Natural killer cell treated with Interleukin-12 subunit alpha and Interleukin-12 subunit beta and Interleukin-15 and Interleukin-18, amount 100 ng/mL, for 72 hours (primary cell): Measurements from ENCODE around the gene CYP21A2. TPM values are rescaled to one million over a fixed set of nuclear protein-coding genes. Genes with fewer than 3 reads are reported as not detected.
"Not testable (repeated sequence)": the region's sequence is repeated elsewhere in the genome, so short reads cannot be mapped to it uniquely, and the experiment has no call there.

Source experiments
- ATAC-seq, 2 donors: fragments of 150-1000 bp; cut with Tn5 transposase in 1 of 2; sonication (Bioruptor Pico), chemical (Tn5 transposase) in 1 of 2; 2 replicates each; pipeline ENCODE4 v1.10.0; 2021
- DNase-seq: peaks from one replicate; pipeline ENCODE4 v3.0.0; 2022; ENCODE audit warnings: low spot score
- H3K27ac Mint-ChIP-seq, 2 donors: 1 replicate in 1 of 2; 2 replicates in 1 of 2; pipeline ENCODE4 v1.8.0; 2022; ENCODE audit warnings: mixed read lengths in 2 of 2, mild to moderate bottlenecking in 1 of 2, moderate library complexity in 1 of 2
- H3K27me3 Mint-ChIP-seq, 2 donors: 1 replicate in 1 of 2; 2 replicates in 1 of 2; pipeline ENCODE4 v1.8.0; 2022; ENCODE audit warnings: mixed read lengths in 2 of 2
- H3K36me3 Mint-ChIP-seq: one replicate; pipeline ENCODE4 v1.8.0; 2022; ENCODE audit warnings: mixed read lengths
- H3K4me1 Mint-ChIP-seq, 2 donors: 1 replicate in 1 of 2; 2 replicates in 1 of 2; pipeline ENCODE4 v1.8.0; 2022; ENCODE audit warnings: low read depth in 2 of 2, mixed read lengths in 2 of 2, mild to moderate bottlenecking in 1 of 2
- H3K4me3 Mint-ChIP-seq: one replicate; pipeline ENCODE4 v1.8.0; 2022; ENCODE audit warnings: mixed read lengths
- H3K9me3 Mint-ChIP-seq: 2 replicates; pipeline ENCODE4 v1.8.0; 2022; ENCODE audit warnings: mixed read lengths
- total RNA-seq, 2 donors: library from RNA; stranded (reverse); gene quantifications; one replicate each; pipeline ENCODE4 v1.2.3, GENCODE V29; 2022

The CYP21A2 gene
- 1 to 10 TPM in 1 of 2 donors, not detected in 1; 1.3 TPM for total RNA-seq

DNA sequence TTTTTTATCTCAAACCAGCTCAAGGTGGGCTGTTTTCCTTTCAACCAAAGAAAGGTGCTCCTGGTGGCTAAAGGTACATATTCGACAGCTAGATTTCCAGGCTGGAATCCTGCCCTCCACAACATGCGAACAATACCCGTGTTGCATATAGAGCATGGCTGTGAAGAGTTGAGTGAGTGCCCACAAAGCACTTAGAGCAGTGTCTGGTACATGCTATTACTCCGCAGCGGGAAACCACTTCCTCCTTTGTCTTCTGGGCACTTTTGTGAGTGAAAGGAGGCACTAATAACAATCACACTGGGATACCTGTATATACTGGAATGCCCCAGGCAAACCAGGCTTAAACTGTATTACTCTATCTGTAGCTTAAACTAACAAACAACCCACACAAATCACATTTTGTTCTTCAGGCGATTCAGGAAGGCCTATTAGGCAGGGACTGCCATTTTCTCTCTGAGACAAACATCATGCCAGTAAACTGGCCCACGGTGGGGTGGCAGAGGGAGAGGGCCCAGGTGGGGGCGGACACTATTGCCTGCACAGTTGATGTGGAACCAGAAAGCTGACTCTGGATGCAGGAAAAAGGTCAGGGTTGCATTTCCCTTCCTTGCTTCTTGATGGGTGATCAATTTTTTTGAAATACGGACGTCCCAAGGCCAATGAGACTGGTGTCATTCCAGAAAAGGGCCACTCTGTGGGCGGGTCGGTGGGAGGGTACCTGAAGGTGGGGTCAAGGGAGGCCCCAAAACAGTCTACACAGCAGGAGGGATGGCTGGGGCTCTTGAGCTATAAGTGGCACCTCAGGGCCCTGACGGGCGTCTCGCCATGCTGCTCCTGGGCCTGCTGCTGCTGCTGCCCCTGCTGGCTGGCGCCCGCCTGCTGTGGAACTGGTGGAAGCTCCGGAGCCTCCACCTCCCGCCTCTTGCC, at the start of gene CYP21A2:
Gene CYP21A2, plus strand, starts transcription at position 818 of the 927 bp plus-strand sequence. Its CDS starts 8 bp downstream, at position 826.
- not testable (repeated sequence) for H3K4me3 Mint-ChIP-seq, H3K36me3 Mint-ChIP-seq, H3K4me1 Mint-ChIP-seq, H3K27ac Mint-ChIP-seq, H3K9me3 Mint-ChIP-seq, H3K27me3 Mint-ChIP-seq
- peak; percentile 53 for DNase-seq
- peak in 1 of 2 donors; percentile 55 for ATAC-seq

DNA sequence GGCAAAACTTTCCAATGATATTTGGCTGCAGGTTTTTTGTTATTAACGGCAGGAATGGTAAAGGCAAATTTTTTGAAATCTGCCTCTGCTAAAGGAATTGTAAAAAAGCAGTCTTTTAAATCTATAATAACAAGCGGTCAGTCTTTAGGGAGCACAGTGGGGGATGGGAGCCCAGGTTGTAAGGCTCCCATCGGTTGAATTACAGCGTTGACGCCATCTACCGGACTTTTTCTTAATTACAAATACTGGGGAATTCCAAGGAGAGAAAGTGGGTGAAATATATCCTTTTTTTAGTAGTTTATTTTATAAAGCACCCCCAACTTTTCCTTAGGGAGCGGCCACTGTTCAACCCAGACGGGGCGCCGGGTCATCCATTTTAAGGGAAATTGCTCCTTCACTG, 48.9 kb upstream of the CYP21A2 start:
- H3K36me3 Mint-ChIP-seq, H3K27me3 Mint-ChIP-seq, ATAC-seq, H3K4me1 Mint-ChIP-seq, H3K4me3 Mint-ChIP-seq, H3K27ac Mint-ChIP-seq, DNase-seq, H3K9me3 Mint-ChIP-seq: not testable (repeated sequence)

DNA sequence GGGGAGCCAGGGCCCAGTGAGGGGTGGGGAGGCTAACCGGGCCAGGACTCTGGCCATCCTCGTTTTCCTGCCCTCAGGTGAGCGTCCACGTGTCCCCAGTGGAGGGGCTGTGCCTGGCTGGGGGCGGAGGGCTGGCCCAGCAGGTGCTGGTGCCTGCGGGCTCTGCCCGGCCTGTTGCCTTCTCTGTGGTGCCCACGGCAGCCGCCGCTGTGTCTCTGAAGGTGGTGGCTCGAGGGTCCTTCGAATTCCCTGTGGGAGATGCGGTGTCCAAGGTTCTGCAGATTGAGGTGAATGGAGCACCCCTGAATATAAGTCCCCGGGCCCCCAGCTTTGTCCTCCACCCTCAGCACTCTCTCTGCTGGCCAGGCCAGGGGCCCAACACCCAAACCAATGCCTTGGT, 43.8 kb upstream of the CYP21A2 start:
- DNase-seq, H3K4me3 Mint-ChIP-seq, H3K4me1 Mint-ChIP-seq, ATAC-seq, H3K27ac Mint-ChIP-seq, H3K36me3 Mint-ChIP-seq, H3K9me3 Mint-ChIP-seq, H3K27me3 Mint-ChIP-seq: not testable (repeated sequence)

DNA sequence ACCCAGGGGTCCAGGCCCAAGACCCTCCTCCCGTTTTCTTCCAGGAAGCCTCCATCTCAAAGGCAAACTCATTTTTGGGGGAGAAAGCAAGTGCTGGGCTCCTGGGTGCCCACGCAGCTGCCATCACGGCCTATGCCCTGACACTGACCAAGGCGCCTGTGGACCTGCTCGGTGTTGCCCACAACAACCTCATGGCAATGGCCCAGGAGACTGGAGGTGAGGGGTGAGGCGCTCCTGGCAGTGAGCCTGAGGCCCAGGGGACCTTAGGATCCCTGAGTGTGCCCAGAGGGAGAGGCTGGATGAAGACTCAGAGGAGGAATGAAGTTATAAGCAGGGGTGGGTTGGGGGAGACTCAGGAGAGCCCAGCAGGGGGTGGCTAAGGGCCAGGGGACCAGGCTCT, 41.8 kb upstream of the CYP21A2 start:
- not testable (repeated sequence) for H3K36me3 Mint-ChIP-seq, H3K4me3 Mint-ChIP-seq, H3K9me3 Mint-ChIP-seq, ATAC-seq, DNase-seq, H3K4me1 Mint-ChIP-seq, H3K27ac Mint-ChIP-seq, H3K27me3 Mint-ChIP-seq

DNA sequence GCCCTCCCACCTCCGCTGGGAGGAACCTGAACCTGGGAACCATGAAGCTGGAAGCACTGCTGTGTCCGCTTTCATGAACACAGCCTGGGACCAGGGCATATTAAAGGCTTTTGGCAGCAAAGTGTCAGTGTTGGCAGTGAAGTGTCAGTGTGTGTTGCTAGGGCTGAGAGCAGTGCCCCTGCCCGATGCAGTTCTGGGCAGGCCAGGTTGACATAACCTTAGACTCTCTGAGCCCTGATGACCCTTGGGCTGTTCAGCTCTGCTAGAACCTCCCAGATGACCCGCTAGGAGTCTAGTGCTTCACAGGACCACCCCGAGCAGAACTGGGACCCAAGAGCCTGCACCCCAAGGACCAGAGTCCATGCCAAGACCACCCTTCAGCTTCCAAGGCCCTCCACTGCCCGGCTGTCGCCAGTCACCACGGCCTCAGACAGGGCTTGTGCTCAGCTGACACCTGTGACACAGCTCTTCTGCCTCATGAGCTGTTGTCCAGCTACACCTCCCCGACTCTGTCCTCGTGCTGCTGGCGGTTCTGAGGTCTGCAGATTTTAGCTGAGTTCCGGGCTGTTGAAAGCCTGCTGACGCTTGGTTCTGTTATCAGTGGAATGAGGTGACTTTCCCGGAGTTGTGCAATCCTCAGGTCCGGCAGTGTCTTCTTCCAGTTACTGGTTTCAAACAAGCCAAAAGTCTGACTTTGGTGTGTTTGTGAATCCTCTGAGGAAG, 35.5 kb upstream of the CYP21A2 start:
- H3K36me3 Mint-ChIP-seq, H3K27ac Mint-ChIP-seq, H3K4me3 Mint-ChIP-seq, DNase-seq, H3K27me3 Mint-ChIP-seq, H3K4me1 Mint-ChIP-seq, H3K9me3 Mint-ChIP-seq: not testable (repeated sequence)
- ATAC-seq = peak in 1 of 2 donors; percentile 29

DNA sequence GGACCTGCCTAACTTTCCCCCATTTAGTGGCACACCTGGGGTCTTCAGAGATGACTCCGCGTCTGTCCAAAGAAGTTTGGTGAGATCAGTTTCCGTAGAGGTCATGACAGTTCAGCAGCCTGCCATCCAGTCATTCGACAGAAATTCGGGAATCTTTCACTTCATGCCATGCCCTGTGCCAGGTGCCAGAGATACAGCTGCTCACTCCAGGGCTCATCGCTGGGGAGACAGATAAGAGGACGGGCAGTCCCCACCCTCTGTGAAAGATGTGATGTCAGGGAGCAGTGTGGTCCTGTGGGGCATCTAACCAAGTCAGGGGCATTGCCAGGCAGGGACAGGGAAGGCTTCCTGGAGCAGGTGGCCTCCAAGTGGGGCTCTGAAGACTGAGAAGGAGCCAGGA, 34.9 kb upstream of the CYP21A2 start:
- not testable (repeated sequence) for H3K27me3 Mint-ChIP-seq, H3K4me3 Mint-ChIP-seq, H3K36me3 Mint-ChIP-seq, H3K27ac Mint-ChIP-seq, DNase-seq, H3K4me1 Mint-ChIP-seq, H3K9me3 Mint-ChIP-seq, ATAC-seq

DNA sequence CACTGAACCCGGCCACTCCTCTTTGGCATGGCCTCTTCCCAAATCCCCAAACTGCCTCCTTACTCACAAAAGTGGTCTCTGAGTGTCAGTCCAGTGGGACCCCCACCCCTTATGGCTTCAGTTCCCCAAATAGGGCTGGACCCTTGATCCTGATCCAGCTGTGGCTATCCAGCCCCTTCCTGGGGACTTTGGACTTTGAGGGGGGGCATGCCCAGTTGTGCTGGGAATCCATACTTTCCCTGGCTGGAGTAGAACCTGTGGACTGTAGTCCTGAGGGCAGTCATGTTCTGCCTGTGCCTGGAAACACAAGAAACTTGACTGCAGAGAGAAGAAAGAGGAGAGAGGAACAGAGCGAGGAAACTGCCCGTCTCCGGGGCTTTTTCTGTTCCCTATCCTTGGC, 33.8 kb upstream of the CYP21A2 start:
- H3K27ac Mint-ChIP-seq, H3K4me1 Mint-ChIP-seq, DNase-seq, H3K27me3 Mint-ChIP-seq, ATAC-seq, H3K36me3 Mint-ChIP-seq, H3K4me3 Mint-ChIP-seq, H3K9me3 Mint-ChIP-seq: not testable (repeated sequence)

DNA sequence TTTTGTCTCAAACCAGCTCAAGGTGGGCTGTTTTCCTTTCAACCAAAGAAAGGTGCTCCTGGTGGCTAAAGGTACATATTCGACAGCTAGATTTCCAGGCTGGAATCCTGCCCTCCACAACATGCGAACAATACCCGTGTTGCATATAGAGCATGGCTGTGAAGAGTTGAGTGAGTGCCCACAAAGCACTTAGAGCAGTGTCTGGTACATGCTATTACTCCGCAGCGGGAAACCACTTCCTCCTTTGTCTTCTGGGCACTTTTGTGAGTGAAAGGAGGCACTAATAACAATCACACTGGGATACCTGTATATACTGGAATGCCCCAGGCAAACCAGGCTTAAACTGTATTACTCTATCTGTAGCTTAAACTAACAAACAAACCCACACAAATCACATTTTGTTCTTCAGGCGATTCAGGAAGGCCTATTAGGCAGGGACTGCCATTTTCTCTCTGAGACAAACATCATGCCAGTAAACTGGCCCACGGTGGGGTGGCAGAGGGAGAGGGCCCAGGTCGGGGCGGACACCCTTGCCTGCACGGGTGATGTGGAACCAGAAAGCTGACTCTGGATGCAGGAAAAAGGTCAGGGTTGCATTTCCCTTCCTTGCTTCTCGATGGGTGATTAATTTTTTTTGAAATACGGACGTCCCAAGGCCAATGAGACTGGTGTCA, 33.2 kb upstream of the CYP21A2 start:
- H3K36me3 Mint-ChIP-seq, H3K9me3 Mint-ChIP-seq, DNase-seq, H3K4me1 Mint-ChIP-seq, H3K4me3 Mint-ChIP-seq, H3K27me3 Mint-ChIP-seq: not testable (repeated sequence)
- peak; percentile 61 to 66 for ATAC-seq
- peak overlapping the region in 1 of 2 donors; percentile 14 for H3K27ac Mint-ChIP-seq

DNA sequence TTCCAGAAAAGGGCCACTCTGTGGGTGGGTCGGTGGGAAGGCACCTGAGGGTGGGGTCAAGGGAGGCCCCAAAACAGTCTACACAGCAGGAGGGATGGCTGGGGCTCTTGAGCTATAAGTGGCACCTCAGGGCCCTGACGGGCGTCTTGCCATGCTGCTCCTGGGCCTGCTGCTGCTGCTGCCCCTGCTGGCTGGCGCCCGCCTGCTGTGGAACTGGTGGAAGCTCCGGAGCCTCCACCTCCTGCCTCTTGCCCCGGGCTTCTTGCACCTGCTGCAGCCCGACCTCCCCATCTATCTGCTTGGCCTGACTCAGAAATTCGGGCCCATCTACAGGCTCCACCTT, 32.7 kb upstream of the CYP21A2 start:
- H3K36me3 Mint-ChIP-seq, H3K27ac Mint-ChIP-seq, H3K4me1 Mint-ChIP-seq, DNase-seq, H3K27me3 Mint-ChIP-seq, ATAC-seq, H3K9me3 Mint-ChIP-seq, H3K4me3 Mint-ChIP-seq: not testable (repeated sequence)

DNA sequence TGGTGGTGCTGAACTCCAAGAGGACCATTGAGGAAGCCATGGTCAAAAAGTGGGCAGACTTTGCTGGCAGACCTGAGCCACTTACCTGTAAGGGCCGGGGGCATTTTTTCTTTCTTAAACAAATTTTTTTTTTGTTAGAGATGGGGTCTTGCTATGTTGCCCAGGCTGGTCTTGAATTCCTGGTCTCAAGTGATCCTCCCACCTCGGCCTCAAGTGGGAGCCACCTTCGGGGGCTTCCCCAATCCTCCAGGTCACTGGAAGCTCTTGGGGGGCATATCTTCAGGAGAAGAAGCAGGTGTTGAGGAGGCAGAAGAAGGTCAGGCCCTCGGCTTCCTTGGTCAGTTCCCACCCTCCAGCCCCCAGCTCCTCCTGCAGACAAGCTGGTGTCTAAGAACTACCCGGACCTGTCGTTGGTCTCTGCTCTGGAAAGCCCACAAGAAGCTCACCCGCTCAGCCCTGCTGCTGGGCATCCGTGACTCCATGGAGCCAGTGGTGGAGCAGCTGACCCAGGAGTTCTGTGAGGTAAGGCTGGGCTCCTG, 32.2 kb upstream of the CYP21A2 start:
- H3K9me3 Mint-ChIP-seq, H3K4me3 Mint-ChIP-seq, H3K4me1 Mint-ChIP-seq, H3K27ac Mint-ChIP-seq, ATAC-seq, H3K27me3 Mint-ChIP-seq, H3K36me3 Mint-ChIP-seq: not testable (repeated sequence)
- DNase-seq = peak; percentile 50

DNA sequence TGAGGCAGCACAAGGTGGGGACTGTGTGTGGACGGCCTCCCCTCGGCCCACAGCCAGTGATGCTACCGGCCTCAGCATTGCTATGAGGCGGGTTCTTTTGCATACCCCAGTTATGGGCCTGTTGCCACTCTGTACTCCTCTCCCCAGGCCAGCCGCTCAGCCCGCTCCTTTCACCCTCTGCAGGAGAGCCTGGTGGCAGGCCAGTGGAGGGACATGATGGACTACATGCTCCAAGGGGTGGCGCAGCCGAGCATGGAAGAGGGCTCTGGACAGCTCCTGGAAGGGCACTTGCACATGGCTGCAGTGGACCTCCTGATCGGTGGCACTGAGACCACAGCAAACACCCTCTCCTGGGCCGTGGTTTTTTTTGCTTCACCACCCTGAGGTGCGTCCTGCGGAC, 31.1 kb upstream of the CYP21A2 start:
- H3K36me3 Mint-ChIP-seq, DNase-seq, H3K9me3 Mint-ChIP-seq, H3K4me1 Mint-ChIP-seq, H3K27me3 Mint-ChIP-seq, ATAC-seq, H3K27ac Mint-ChIP-seq, H3K4me3 Mint-ChIP-seq: not testable (repeated sequence)

DNA sequence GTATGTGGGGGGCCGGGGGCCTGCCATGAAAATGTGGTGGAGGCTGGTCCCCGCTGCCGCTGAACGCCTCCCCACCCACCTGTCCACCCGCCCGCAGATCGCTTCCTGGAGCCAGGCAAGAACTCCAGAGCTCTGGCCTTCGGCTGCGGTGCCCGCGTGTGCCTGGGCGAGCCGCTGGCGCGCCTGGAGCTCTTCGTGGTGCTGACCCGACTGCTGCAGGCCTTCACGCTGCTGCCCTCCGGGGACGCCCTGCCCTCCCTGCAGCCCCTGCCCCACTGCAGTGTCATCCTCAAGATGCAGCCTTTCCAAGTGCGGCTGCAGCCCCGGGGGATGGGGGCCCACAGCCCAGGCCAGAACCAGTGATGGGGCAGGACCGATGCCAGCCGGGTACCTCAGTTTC, 30.2 kb upstream of the CYP21A2 start:
- ATAC-seq, H3K4me3 Mint-ChIP-seq, H3K36me3 Mint-ChIP-seq, DNase-seq, H3K4me1 Mint-ChIP-seq, H3K9me3 Mint-ChIP-seq, H3K27me3 Mint-ChIP-seq, H3K27ac Mint-ChIP-seq: not testable (repeated sequence)

DNA sequence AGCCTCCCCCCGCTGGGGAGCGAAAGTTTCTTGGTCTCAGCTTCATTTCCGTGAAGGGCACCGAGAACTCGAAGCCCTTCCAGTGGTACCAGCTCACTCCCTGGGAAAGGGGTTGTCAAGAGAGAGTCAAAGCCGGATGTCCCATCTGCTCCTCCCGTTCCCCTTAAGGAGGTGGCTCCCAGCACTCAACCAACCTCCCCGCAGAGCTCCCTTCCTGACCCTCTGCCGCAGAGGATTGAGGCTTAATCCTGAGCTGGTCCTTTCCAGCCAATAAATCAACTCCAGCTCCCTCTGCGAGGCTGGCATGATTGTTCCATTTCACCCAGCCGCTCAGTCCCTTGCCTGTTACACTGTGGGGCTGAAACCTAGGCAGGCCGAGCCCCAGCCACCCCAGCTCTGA, 29.6 kb upstream of the CYP21A2 start:
- H3K4me1 Mint-ChIP-seq, H3K9me3 Mint-ChIP-seq, H3K27ac Mint-ChIP-seq, ATAC-seq, DNase-seq, H3K36me3 Mint-ChIP-seq, H3K27me3 Mint-ChIP-seq, H3K4me3 Mint-ChIP-seq: not testable (repeated sequence)

DNA sequence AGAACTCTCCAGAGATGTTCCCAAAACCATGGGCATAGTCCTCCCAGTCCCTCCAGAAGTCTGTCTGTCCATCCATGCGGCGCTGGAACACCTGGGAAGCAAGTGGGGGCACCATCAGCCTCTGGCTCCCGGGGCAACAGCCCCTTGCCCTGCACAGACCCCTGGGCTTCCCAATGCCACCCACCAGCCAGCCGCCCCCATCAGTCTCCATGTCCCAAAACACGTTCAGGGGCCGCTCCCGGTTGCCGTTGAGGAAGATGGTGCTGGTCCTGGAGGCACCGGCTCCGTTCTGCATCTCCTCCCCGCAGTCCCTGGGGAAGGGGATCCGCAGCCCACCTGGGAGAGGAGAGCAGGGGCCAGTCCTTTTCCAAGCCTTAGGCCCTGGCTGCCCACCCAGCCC, 28.7 kb upstream of the CYP21A2 start:
- H3K27ac Mint-ChIP-seq, H3K4me3 Mint-ChIP-seq, H3K27me3 Mint-ChIP-seq, H3K36me3 Mint-ChIP-seq, ATAC-seq, H3K4me1 Mint-ChIP-seq, DNase-seq, H3K9me3 Mint-ChIP-seq: not testable (repeated sequence)
